ENCODE results near the gene KCNB1.

KCNB1 gene

GRCh38 chr20:49511788-49512525 is 29.5 kb upstream of the KCNB1 start:
- TF ChIP-seq, protein P1, sequence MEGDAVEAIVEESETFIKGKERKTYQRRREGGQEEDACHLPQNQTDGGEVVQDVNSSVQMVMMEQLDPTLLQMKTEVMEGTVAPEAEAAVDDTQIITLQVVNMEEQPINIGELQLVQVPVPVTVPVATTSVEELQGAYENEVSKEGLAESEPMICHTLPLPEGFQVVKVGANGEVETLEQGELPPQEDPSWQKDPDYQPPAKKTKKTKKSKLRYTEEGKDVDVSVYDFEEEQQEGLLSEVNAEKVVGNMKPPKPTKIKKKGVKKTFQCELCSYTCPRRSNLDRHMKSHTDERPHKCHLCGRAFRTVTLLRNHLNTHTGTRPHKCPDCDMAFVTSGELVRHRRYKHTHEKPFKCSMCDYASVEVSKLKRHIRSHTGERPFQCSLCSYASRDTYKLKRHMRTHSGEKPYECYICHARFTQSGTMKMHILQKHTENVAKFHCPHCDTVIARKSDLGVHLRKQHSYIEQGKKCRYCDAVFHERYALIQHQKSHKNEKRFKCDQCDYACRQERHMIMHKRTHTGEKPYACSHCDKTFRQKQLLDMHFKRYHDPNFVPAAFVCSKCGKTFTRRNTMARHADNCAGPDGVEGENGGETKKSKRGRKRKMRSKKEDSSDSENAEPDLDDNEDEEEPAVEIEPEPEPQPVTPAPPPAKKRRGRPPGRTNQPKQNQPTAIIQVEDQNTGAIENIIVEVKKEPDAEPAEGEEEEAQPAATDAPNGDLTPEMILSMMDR (IDR thresholded peaks at IDR 0.05; ENCODE audit: control insufficient read depth, extremely low read depth, insufficient read depth) = no peak
- H3K4me3 ChIP-seq (ENCODE audit: low read depth, low read length) = no peak overlapping the region
- no peak for DNase-seq (ENCODE audit: low read depth)

DNA sequence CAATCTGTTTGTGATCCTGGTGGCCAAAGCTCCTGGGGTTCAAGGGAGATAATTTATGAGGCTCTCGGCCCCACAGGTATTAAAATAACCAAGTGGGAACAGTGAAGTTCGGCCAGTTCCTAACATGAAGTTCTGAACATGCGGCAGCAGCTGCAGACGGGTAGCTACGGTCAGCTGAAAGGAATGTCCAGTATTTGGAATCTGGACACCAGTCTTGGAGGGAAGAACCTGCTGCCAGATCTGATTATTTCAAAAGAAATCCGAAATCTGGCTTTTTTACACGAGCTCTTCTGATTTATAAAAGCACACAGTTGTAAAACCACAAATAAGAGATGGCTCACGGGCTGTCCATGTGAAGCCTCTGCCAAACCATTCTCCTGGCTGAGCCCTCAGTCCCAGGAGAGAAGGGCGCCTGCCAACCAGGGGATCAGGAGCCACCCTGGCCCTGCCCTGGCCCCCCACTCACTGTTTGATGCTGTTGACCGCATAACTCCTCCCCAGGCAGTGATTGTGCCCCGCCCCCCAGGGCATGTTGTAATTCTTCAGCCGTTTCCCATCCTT is 28.2 kb upstream of the KCNB1 start:
- H3K4me3 ChIP-seq (ENCODE audit: low read depth, low read length) = no peak overlapping the region
- DNase-seq (ENCODE audit: low read depth) = no peak
- TF ChIP-seq, protein P1 (IDR thresholded peaks at IDR 0.05; ENCODE audit: control insufficient read depth, extremely low read depth, insufficient read depth) = no peak

- DNase-seq (ENCODE audit: low read depth) = peak; percentile 6
- TF ChIP-seq, protein P1 (IDR thresholded peaks at IDR 0.05; ENCODE audit: control insufficient read depth, extremely low read depth, insufficient read depth) = peak; percentile 66
- no peak overlapping the region for H3K4me3 ChIP-seq (ENCODE audit: low read depth, low read length)
These were observed 26.1 kb upstream of the KCNB1 start for GRCh38 chr20:49508435-49509199.

DNA sequence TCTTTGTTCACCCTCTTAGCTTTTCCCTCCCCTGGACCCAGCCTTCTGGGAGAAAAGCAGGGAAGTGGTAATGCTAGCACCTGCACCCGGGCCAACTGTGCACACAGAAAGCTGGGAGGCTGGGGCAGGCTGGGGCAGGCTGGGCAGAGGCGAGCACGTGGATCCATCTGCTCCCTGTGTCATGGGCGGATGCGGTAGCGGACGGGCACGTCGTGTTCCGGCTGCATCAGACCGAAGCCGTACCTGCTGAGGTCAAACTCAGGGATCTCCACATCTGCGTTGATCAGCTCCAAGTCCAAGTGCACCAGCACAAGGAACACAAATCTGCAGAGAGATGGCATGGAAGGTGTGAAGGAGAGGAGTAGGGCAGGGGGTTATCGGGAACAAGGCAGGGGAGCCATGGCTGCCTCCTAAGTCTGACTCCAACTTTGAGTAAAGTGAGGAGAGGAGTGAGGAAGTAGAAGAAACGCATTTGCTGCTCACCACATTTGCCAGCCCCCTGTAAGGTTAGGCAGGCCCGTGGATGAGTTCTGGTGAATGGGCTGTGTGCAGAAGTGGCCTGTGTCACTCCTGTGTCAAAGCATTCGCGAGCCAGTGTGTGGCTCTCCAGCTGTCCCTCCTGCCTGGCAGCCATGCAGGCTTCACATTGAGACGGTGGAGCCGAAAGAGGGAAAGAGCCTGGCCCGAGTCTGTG is 25.4 kb upstream of the KCNB1 start:
- DNase-seq (ENCODE audit: low read depth) = no peak
- H3K4me3 ChIP-seq (ENCODE audit: low read depth, low read length) = no peak overlapping the region
- TF ChIP-seq, protein P1 (IDR thresholded peaks at IDR 0.05; ENCODE audit: control insufficient read depth, extremely low read depth, insufficient read depth) = no peak

DNA sequence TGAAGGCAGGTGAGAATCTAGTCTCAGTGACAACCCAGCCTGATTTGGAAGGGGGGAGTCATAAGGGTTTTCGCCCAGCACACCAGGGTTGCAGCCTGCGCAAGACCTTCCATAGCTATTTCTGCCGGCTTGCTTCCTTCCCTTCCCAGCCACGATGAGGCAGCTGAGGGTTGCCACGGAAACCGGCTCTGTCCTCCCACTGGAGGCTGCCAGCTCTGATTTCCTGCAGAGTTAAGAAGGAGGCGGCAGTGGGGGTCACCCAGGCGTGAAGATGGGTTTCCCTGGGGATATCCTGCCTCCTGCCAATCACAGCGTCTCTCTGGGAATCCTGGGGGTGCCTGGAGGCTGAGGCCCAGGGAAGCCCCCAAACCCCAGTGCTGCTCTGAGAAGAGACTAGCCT is 23.1 kb upstream of the KCNB1 start:
- no peak overlapping the region for H3K4me3 ChIP-seq (ENCODE audit: low read depth, low read length)
- DNase-seq (ENCODE audit: low read depth) = no peak
- TF ChIP-seq, protein P1 (IDR thresholded peaks at IDR 0.05; ENCODE audit: control insufficient read depth, extremely low read depth, insufficient read depth) = no peak

- DNase-seq (ENCODE audit: low read depth) = no peak
- TF ChIP-seq, protein P1 (IDR thresholded peaks at IDR 0.05; ENCODE audit: control insufficient read depth, extremely low read depth, insufficient read depth) = no peak
- no peak overlapping the region for H3K4me3 ChIP-seq (ENCODE audit: low read depth, low read length)
These were observed 20.7 kb upstream of the KCNB1 start for GRCh38 chr20:49503176-49503575.

All from LNCaP clone FGC (cell line).